B cell (primary cell): ENCODE data around the gene PLPPR3. TPM values are rescaled to one million over a fixed set of nuclear protein-coding genes. Genes with fewer than 3 reads are reported as not detected.

Experiments
- ATAC-seq: fragments of 200-7000 bp; cut with Tn5 transposase; one replicate; pipeline ENCODE4 v1.10.0; 2021; ENCODE audit warnings: low read depth, mild to moderate bottlenecking, moderate number of reproducible peaks, moderate library complexity
- CTCF ChIA-PET: fragments of 350-600 bp; sonication (Branson Sonifier 250); formaldehyde crosslinking; loops from one replicate; lab custom pipeline; 2021; ENCODE audit warnings: antibody characterized with exemption, inconsistent platforms; lab: Charles Lee
- POLR2A ChIA-PET: fragments of 350-600 bp; sonication (Branson Sonifier 250); formaldehyde crosslinking; loops from one replicate; lab custom pipeline; 2021; ENCODE audit warnings: antibody characterized with exemption; lab: Charles Lee
- DNase-seq: peaks from one replicate; pipeline ENCODE4 v3.0.0; 2013
- H2AFZ ChIP-seq: 2 replicates; pipeline ENCODE4 v1.6.1; 2012; ENCODE audit warnings: mild to moderate bottlenecking, low read depth, low read length; ENCODE audit not compliant: insufficient read depth, poor library complexity, severe bottlenecking
- H3K27ac ChIP-seq, 2 donors: 1 replicate in 1 of 2; 2 replicates in 1 of 2; pipeline ENCODE4 v1.5.1; 2012 to 2013; ENCODE audit warnings: low read length in 2 of 2, mild to moderate bottlenecking in 2 of 2, moderate library complexity in 1 of 2
- H3K27me3 ChIP-seq, 4 experiments: fragments of 200-600 bp in 1 of 4; sonication (generic) in 1 of 4; replicated peaks in 1 of 4; 1 replicate in 2 of 4; 2 replicates in 2 of 4; pipeline versions ENCODE4 v1.6.1 to v1.7.0; 2013 to 2016; ENCODE audit warnings: low read length in 3 of 4, mild to moderate bottlenecking in 2 of 4, mixed read lengths in 1 of 4, moderate library complexity in 1 of 4; ENCODE audit not compliant: insufficient read depth in 4 of 4, control insufficient read depth in 3 of 4; ENCODE audit errors: control extremely low read depth in 1 of 4
- H3K36me3 ChIP-seq, 2 experiments: replicated peaks in 1 of 2; 1 replicate in 1 of 2; 2 replicates in 1 of 2; pipeline versions ENCODE4 v1.6.1 to v1.7.1; 2013; ENCODE audit warnings: low read length in 1 of 2; ENCODE audit not compliant: insufficient read depth in 2 of 2, control insufficient read depth in 1 of 2; ENCODE audit errors: control extremely low read depth in 1 of 2, extremely low read depth in 1 of 2
- H3K4me1 ChIP-seq, 2 donors: fragments of 200-600 bp in 1 of 2; sonication (generic) in 1 of 2; 1 replicate in 1 of 2; 2 replicates in 1 of 2; pipeline versions ENCODE4 v1.5.1 to v1.6.1; 2013 to 2017; ENCODE audit warnings: low read length in 2 of 2; ENCODE audit not compliant: control insufficient read depth in 2 of 2, insufficient read depth in 2 of 2
- H3K4me2 ChIP-seq: replicated peaks from 2 replicates; pipeline ENCODE3; 2012; ENCODE audit warnings: mild to moderate bottlenecking, low read depth, low read length; ENCODE audit not compliant: poor library complexity, severe bottlenecking
- H3K4me3 ChIP-seq, 5 experiments: fragments of 200-600 bp in 1 of 5; sonication (generic) in 1 of 5; 1 replicate in 3 of 5; 2 replicates in 2 of 5; pipeline versions ENCODE4 v1.5.1 to v1.7.0; 2011 to 2016; ENCODE audit warnings: low read length in 4 of 5, mild to moderate bottlenecking in 4 of 5, low read depth in 2 of 5, control low read depth in 1 of 5, moderate library complexity in 1 of 5; ENCODE audit not compliant: insufficient read depth in 1 of 5; ENCODE audit errors: control extremely low read depth in 1 of 5, extremely low read depth in 1 of 5
- H3K79me2 ChIP-seq: fragments of 200-600 bp; sonication (generic); one replicate; pipeline ENCODE4 v1.6.0; 2016; ENCODE audit warnings: low read length; ENCODE audit not compliant: control insufficient read depth, insufficient read depth
- H3K9ac ChIP-seq: fragments of 200-600 bp; sonication (generic); 2 replicates; pipeline ENCODE4 v1.6.1; 2017; ENCODE audit warnings: mild to moderate bottlenecking, low read length, moderate library complexity
- H3K9me3 ChIP-seq, 3 donors: one replicate each; pipeline versions ENCODE4 v1.6.1 to v1.7.1; 2013; ENCODE audit warnings: low read length in 2 of 3; ENCODE audit not compliant: control insufficient read depth in 2 of 3, insufficient read depth in 1 of 3; ENCODE audit errors: control extremely low read depth in 1 of 3
- H4K20me1 ChIP-seq: 2 replicates; pipeline ENCODE4 v1.6.0; 2012; ENCODE audit warnings: mild to moderate bottlenecking, low read length; ENCODE audit not compliant: insufficient read depth, control insufficient read depth, poor library complexity, severe bottlenecking
- H3K27ac Mint-ChIP-seq: one replicate; pipeline ENCODE4 v1.8.0; 2021; ENCODE audit warnings: mixed read lengths
- H3K27me3 Mint-ChIP-seq: one replicate; pipeline ENCODE4 v1.8.0; 2021; ENCODE audit warnings: mixed read lengths
- H3K4me1 Mint-ChIP-seq: one replicate; pipeline ENCODE4 v1.8.0; 2021; ENCODE audit warnings: mixed read lengths
- H3K4me3 Mint-ChIP-seq: one replicate; pipeline ENCODE4 v1.8.0; 2021; ENCODE audit warnings: mixed read lengths
- H3K9me3 Mint-ChIP-seq: one replicate; pipeline ENCODE4 v1.8.0; 2022; ENCODE audit warnings: mixed read lengths; ENCODE audit not compliant: insufficient read depth
- EZH2 ChIP-seq: IDR thresholded peaks from 2 replicates; pipeline ENCODE4 v1.6.1; 2012; ENCODE audit warnings: borderline replicate concordance, low read depth, mild to moderate bottlenecking, moderate library complexity, low read length; ENCODE audit not compliant: insufficient read depth, poor library complexity, severe bottlenecking
- WGBS: methylation state at CpG from one replicate; pipeline ENCODE4 v1.1.5; 2013; ENCODE audit warnings: missing lambda C conversion rate; ENCODE audit not compliant: insufficient coverage; 5-methylcytosine and 5-hydroxymethylcytosine counted together
- intact Hi-C: fragments of 100-400 bp; cut with micrococcal nuclease; formaldehyde crosslinking; loops from one replicate; pipeline ENCODE4 v1.10.0; 2022
- polyA plus RNA-seq: library from polyadenylated mRNA; depleted of rRNA; stranded (reverse); fragments of >200 nt; gene quantifications from 2 replicates; pipeline ENCODE4 v1.2.3, GENCODE V29; 2012
- total RNA-seq, 2 donors: library from RNA; stranded (reverse); fragments of 120-200 nt in 1 of 2; gene quantifications; 1 replicate in 1 of 2; 2 replicates in 1 of 2; pipeline versions ENCODE4 v1.2.3 to v1.2.4, GENCODE V29; 2013 to 2022
- TF ChIP-seq, protein P1 (sequence below): fragments of 200-600 bp; IDR thresholded peaks from one replicate; pipeline ENCODE4 v1.8.0; 2022; ENCODE audit warnings: antibody characterized with exemption, mild to moderate bottlenecking

PLPPR3 gene
- total and polyA plus RNA-seq, 2 donors (not counting 1 experiment from before 2014, with no cell fraction given) = not detected

GRCh38 chr19:844546-844971 lies 22.8 kb upstream of the PLPPR3 start:
- ChIA-PET POLR2A (no interaction called here), CTCF (interaction anchor here (1.6 kb wide), 1 partner anchor 18 kb away, joined by 5 read pairs; no protein-coding TSS in a partner anchor)
- DNase-seq = no peak
- H3K4me1 ChIP-seq = peaks cover 2 to 8% of the 10 kb centered on the region in 2 donors
- peaks cover 0 to 59% (median 18%) of the 10 kb centered on the region in 4 experiments for H3K27me3 ChIP-seq
- intact Hi-C loops = no loop called here
- peaks cover 10% of the 10 kb centered on the region for H3K4me1 Mint-ChIP-seq
- H3K9ac ChIP-seq = no peak overlapping the region
- no peaks in the 10 kb centered on the region for H3K36me3 ChIP-seq
- WGBS = 38% methylated on average over 11 of the region's 11 CpGs
- no peak overlapping the region for H3K27ac ChIP-seq
- peaks cover 0 to 7% (median 0%) of the 10 kb centered on the region in 3 donors for H3K9me3 ChIP-seq
- H3K4me3 ChIP-seq = no peak overlapping the region
- no peak for ATAC-seq
- peaks cover 26% of the 10 kb centered on the region for H3K27me3 Mint-ChIP-seq
- H3K79me2 ChIP-seq = no peaks in the 10 kb centered on the region
- no peak overlapping the region for H2AFZ ChIP-seq
- H3K9me3 Mint-ChIP-seq = peaks cover 2% of the 10 kb centered on the region
- no peak for TF ChIP-seq EZH2
- TF ChIP-seq, protein P1, sequence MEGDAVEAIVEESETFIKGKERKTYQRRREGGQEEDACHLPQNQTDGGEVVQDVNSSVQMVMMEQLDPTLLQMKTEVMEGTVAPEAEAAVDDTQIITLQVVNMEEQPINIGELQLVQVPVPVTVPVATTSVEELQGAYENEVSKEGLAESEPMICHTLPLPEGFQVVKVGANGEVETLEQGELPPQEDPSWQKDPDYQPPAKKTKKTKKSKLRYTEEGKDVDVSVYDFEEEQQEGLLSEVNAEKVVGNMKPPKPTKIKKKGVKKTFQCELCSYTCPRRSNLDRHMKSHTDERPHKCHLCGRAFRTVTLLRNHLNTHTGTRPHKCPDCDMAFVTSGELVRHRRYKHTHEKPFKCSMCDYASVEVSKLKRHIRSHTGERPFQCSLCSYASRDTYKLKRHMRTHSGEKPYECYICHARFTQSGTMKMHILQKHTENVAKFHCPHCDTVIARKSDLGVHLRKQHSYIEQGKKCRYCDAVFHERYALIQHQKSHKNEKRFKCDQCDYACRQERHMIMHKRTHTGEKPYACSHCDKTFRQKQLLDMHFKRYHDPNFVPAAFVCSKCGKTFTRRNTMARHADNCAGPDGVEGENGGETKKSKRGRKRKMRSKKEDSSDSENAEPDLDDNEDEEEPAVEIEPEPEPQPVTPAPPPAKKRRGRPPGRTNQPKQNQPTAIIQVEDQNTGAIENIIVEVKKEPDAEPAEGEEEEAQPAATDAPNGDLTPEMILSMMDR = no peak
- no peaks in the 10 kb centered on the region for H4K20me1 ChIP-seq
- peak overlapping the region; percentile 26 for H3K27ac Mint-ChIP-seq
- no peak overlapping the region for H3K4me2 ChIP-seq
- no peak overlapping the region for H3K4me3 Mint-ChIP-seq

- no peak overlapping the region for H3K4me3 Mint-ChIP-seq
- H3K9ac ChIP-seq = no peak overlapping the region
- H3K9me3 Mint-ChIP-seq = peaks cover 2% of the 10 kb centered on the region
- ChIA-PET POLR2A (no interaction called here), CTCF (interaction anchor here (0.6 to 1.6 kb wide), 2 partner anchors 19 to 210 kb away, joined by 3 to 5 read pairs; partner anchors contain the start of gene POLRMT)
- no peaks in the 10 kb centered on the region for H3K36me3 ChIP-seq
- ATAC-seq (no peak), DNase-seq (no peak)
- WGBS = 28% methylated on average over 30 of the region's 70 CpGs
- H3K27ac Mint-ChIP-seq = no peak overlapping the region
- peaks cover 2 to 8% of the 10 kb centered on the region in 2 donors for H3K4me1 ChIP-seq
- peaks cover 26% of the 10 kb centered on the region for H3K27me3 Mint-ChIP-seq
- H3K79me2 ChIP-seq = no peaks in the 10 kb centered on the region
- peak overlapping the region; percentile 15 for H3K4me2 ChIP-seq
- no peak overlapping the region for H3K4me3 ChIP-seq
- peaks cover 10% of the 10 kb centered on the region for H3K4me1 Mint-ChIP-seq
- H3K27me3 ChIP-seq = peaks cover 0 to 55% (median 18%) of the 10 kb centered on the region in 4 experiments
- no peak overlapping the region for H2AFZ ChIP-seq
- H3K9me3 ChIP-seq = peaks cover 0 to 7% (median 0%) of the 10 kb centered on the region in 3 donors
- H4K20me1 ChIP-seq = no peaks in the 10 kb centered on the region
- no peak overlapping the region for H3K27ac ChIP-seq
- intact Hi-C loops = no loop called here
- TF ChIP-seq, protein P1 = no peak
- no peak for TF ChIP-seq EZH2
These were observed 22.2 kb upstream of the PLPPR3 start for GRCh38 chr19:843836-844545.
